ENCODE measurements around the gene RANBP3L.
"Not testable (repeated sequence)": the region's sequence is repeated elsewhere in the genome, so short reads cannot be mapped to it uniquely, and the experiment has no call there.

DNA sequence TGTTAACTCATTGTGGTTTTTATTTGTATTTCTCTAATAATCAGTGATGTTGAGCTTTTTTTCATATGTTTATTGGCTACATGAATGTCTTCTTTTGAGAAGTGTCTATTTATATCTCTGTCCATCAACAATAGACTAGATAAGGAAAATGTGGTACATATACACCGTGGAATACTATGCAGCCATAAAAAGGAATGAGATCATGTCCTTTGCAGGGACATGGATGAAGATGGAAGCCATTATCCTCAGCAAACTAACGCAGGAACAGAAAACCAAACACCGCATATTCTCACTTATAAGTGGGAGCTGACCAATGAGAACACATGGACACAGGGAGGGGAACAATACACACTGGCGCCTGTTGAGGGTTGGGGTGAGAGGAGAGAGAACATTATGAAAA, 40.0 kb upstream of the RANBP3L start:
- not testable (repeated sequence) for TF ChIP-seq POLR2AphosphoS5 (IDR thresholded peaks at IDR 0.05; ENCODE audit: low read depth)
- TF ChIP-seq, protein P1, sequence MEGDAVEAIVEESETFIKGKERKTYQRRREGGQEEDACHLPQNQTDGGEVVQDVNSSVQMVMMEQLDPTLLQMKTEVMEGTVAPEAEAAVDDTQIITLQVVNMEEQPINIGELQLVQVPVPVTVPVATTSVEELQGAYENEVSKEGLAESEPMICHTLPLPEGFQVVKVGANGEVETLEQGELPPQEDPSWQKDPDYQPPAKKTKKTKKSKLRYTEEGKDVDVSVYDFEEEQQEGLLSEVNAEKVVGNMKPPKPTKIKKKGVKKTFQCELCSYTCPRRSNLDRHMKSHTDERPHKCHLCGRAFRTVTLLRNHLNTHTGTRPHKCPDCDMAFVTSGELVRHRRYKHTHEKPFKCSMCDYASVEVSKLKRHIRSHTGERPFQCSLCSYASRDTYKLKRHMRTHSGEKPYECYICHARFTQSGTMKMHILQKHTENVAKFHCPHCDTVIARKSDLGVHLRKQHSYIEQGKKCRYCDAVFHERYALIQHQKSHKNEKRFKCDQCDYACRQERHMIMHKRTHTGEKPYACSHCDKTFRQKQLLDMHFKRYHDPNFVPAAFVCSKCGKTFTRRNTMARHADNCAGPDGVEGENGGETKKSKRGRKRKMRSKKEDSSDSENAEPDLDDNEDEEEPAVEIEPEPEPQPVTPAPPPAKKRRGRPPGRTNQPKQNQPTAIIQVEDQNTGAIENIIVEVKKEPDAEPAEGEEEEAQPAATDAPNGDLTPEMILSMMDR (conservative IDR thresholded peaks at IDR 0.05; ENCODE audit: low read depth in 2 of 2): not testable (repeated sequence)

All from GM23338 (cell line).